Epithelial cell of esophagus (primary cell): ENCODE data around the gene NARF.

Experiments used
- DNase-seq: peaks from one replicate; pipeline ENCODE4 v3.0.0; 2010; ENCODE audit warnings: low read depth
- H3K4me3 ChIP-seq: 2 replicates; pipeline ENCODE4 v1.5.1; 2011; ENCODE audit warnings: mild to moderate bottlenecking, low read length, control low read depth
- CTCF ChIP-seq: IDR thresholded peaks from 2 replicates; pipeline ENCODE4 v1.5.1; 2011; ENCODE audit warnings: low read depth, mild to moderate bottlenecking, low read length, control low read depth, inconsistent platforms; ENCODE audit not compliant: insufficient read depth; ENCODE audit errors: missing control alignments

Gene NARF

GRCh38 chr17:82464567-82464929 is 6.0 kb downstream of the NARF start:
- H3K4me3 ChIP-seq, result no peak overlapping the region
- TF ChIP-seq CTCF, result no peak
- DNase-seq, result no peak

GRCh38 chr17:82465023-82465603 is 6.6 kb downstream of the NARF start:
- no peak for DNase-seq
- no peak for TF ChIP-seq CTCF
- H3K4me3 ChIP-seq, result no peak overlapping the region

- no peak for DNase-seq
- no peak overlapping the region for H3K4me3 ChIP-seq
- TF ChIP-seq CTCF, result no peak
Measured at GRCh38 chr17:82468692-82469091, 10.2 kb downstream of the NARF start.

- no peak for TF ChIP-seq CTCF
- DNase-seq, result no peak
- H3K4me3 ChIP-seq, result no peak overlapping the region
Measured at GRCh38 chr17:82470065-82470464, 11.5 kb downstream of the NARF start.

GRCh38 chr17:82474223-82475010 is 15.9 kb downstream of the NARF start:
- TF ChIP-seq CTCF, result no peak
- no peak overlapping the region for H3K4me3 ChIP-seq
- DNase-seq, result no peak

GRCh38 chr17:82475458-82475857 is 16.9 kb downstream of the NARF start:
- TF ChIP-seq CTCF, result no peak
- DNase-seq, result no peak
- H3K4me3 ChIP-seq, result no peak overlapping the region

GRCh38 chr17:82477934-82478333 is 19.4 kb downstream of the NARF start:
- no peak overlapping the region for H3K4me3 ChIP-seq
- no peak for DNase-seq
- TF ChIP-seq CTCF, result no peak
